SU-DHL-6 (cell line): Measurements from ENCODE around the gene UROS.

ENCODE experiments used
- H2AFZ ChIP-seq: fragments of 200-600 bp; sonication (generic); 2 replicates; pipeline ENCODE4 v1.6.1; 2014; ENCODE audit warnings: low read depth, mild to moderate bottlenecking, moderate library complexity, mixed read lengths, antibody characterized with exemption, low read length; ENCODE audit not compliant: severe bottlenecking
- H3F3A ChIP-seq: fragments of 200-600 bp; shearing (Covaris generic); 2 replicates; pipeline ENCODE4 v1.6.0; 2016; ENCODE audit warnings: antibody characterized with exemption, mild to moderate bottlenecking; ENCODE audit not compliant: insufficient read depth
- H3K27ac ChIP-seq: fragments of 200-600 bp; sonication (generic); 2 replicates; pipeline ENCODE4 v1.5.1; 2016; ENCODE audit warnings: low read depth, mild to moderate bottlenecking, low read length, moderate library complexity, mixed read lengths
- H3K27me3 ChIP-seq: fragments of 200-600 bp; sonication (generic), shearing (Covaris generic); 2 replicates; pipeline ENCODE4 v1.6.0; 2014; ENCODE audit warnings: mild to moderate bottlenecking, low read length
- H3K36me3 ChIP-seq: fragments of 200-600 bp; sonication (generic); 2 replicates; pipeline ENCODE4 v1.6.1; 2014; ENCODE audit warnings: mild to moderate bottlenecking, low read length, mixed read lengths
- H3K4me2 ChIP-seq: fragments of 300-600, 200-600 bp; shearing (Covaris generic), sonication (generic); 2 replicates; pipeline ENCODE4 v1.6.0; 2014; ENCODE audit warnings: low read length, low read depth, mild to moderate bottlenecking; ENCODE audit not compliant: poor library complexity, severe bottlenecking
- H3K4me3 ChIP-seq: fragments of 200-600 bp; sonication (generic); 2 replicates; pipeline ENCODE4 v1.5.1; 2014; ENCODE audit warnings: antibody characterized with exemption, low read length, mild to moderate bottlenecking, mixed read lengths; ENCODE audit not compliant: insufficient read depth, poor library complexity, severe bottlenecking
- H3K79me2 ChIP-seq: fragments of 200-600 bp; sonication (generic); 2 replicates; pipeline ENCODE4 v1.6.1; 2014; ENCODE audit warnings: mild to moderate bottlenecking, low read length, moderate library complexity; ENCODE audit not compliant: insufficient read depth
- H3K9ac ChIP-seq: fragments of 200-600 bp; sonication (generic); 2 replicates; pipeline ENCODE4 v1.7.0; 2014; ENCODE audit warnings: mild to moderate bottlenecking, low read length
- H3K9me2 ChIP-seq: fragments of 200-600 bp; sonication (generic); replicated peaks from 2 replicates; pipeline ENCODE4 v1.6.1; 2014; ENCODE audit warnings: low read length; ENCODE audit not compliant: insufficient read depth
- H3K9me3 ChIP-seq: fragments of 200-600 bp; sonication (generic); 2 replicates; pipeline ENCODE4 v1.6.1; 2014; ENCODE audit warnings: low read length, mixed read lengths; ENCODE audit not compliant: insufficient read depth
- H4K20me1 ChIP-seq: fragments of 200-600 bp; sonication (generic); 2 replicates; pipeline ENCODE4 v1.6.1; 2014; ENCODE audit warnings: low read depth, mild to moderate bottlenecking, antibody characterized with exemption, low read length, moderate library complexity, mixed read lengths
- EZH2phosphoT487 ChIP-seq: fragments of 200-600 bp; sonication (generic), shearing (Covaris generic); conservative IDR thresholded peaks from 2 replicates; pipeline ENCODE4 v1.6.1; 2018; ENCODE audit warnings: mild to moderate bottlenecking, antibody characterized with exemption, low read length, moderate library complexity, mixed read lengths
- TF ChIP-seq, protein P1 (sequence below): fragments of 200-600 bp; sonication (generic); IDR thresholded peaks from one replicate; pipeline ENCODE4 v1.5.1; 2017; ENCODE audit warnings: antibody characterized with exemption, mild to moderate bottlenecking, low read length, moderate library complexity; ENCODE audit not compliant: insufficient read depth, poor library complexity, severe bottlenecking

Gene UROS

DNA sequence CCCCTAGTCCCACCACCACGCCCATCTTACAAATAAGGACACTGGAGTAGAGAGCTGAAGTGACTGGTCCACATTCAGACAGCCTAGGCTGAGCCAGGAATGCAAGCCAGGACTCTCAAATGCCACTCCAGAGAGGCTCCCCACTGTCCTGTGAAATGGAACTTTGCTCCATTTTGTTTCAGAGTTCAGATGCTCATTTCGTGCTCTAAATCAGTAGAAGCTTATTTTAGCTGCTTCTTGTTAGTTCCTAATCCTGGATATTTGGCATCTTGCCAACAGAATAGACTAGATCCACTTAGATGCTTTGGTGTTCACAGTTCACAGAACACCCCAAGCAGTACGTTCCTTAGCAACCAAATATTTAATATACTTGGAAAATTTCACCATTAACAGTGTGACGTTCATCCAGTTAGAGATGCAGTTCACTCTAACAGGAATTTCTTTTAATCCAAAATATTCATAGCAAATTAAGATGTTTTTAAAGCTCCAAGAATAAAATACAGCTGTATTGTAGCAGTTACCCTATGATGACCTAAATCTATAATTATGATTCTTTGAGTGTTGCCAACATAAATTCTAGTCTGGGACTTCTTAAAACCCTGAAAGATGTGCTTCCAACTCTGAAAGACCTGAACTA, 54.7 kb downstream of the UROS start:
- H3K9me3 ChIP-seq = no peaks in the 10 kb centered on the region
- no peaks in the 10 kb centered on the region for H3K27me3 ChIP-seq
- no peak overlapping the region for H2AFZ ChIP-seq
- peaks cover 9% of the 10 kb centered on the region for H3K36me3 ChIP-seq
- no peak for TF ChIP-seq EZH2phosphoT487
- TF ChIP-seq, protein P1, sequence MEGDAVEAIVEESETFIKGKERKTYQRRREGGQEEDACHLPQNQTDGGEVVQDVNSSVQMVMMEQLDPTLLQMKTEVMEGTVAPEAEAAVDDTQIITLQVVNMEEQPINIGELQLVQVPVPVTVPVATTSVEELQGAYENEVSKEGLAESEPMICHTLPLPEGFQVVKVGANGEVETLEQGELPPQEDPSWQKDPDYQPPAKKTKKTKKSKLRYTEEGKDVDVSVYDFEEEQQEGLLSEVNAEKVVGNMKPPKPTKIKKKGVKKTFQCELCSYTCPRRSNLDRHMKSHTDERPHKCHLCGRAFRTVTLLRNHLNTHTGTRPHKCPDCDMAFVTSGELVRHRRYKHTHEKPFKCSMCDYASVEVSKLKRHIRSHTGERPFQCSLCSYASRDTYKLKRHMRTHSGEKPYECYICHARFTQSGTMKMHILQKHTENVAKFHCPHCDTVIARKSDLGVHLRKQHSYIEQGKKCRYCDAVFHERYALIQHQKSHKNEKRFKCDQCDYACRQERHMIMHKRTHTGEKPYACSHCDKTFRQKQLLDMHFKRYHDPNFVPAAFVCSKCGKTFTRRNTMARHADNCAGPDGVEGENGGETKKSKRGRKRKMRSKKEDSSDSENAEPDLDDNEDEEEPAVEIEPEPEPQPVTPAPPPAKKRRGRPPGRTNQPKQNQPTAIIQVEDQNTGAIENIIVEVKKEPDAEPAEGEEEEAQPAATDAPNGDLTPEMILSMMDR = no peak
- H3K9ac ChIP-seq = no peak overlapping the region
- no peaks in the 10 kb centered on the region for H3F3A ChIP-seq
- no peak overlapping the region for H3K4me3 ChIP-seq
- H3K79me2 ChIP-seq = no peaks in the 10 kb centered on the region
- no peaks in the 10 kb centered on the region for H4K20me1 ChIP-seq
- H3K4me2 ChIP-seq = no peak overlapping the region
- H3K9me2 ChIP-seq = no peaks in the 10 kb centered on the region
- H3K27ac ChIP-seq = no peak overlapping the region

DNA sequence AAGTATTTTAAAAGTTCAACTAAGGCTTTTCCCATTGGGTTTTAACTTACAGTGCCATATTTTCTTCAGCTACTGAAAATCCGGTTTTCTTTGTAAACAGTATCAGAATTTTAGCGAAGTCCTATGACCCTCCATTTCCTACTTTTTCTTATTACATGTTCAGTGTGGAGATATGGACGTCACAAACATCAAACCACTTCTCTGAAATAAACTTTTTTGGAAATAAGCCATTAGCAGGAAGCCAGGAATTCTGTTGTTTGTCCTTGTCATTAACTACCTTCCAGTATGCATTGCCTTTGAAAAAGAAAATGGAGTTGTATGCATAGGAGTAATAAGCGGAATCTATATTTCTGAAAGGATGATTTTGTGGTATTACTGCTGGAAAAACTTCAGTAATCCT, 56.5 kb downstream of the UROS start:
- Histone ChIP-seq H3F3A (no peaks in the 10 kb centered on the region), H3K9me3 (no peaks in the 10 kb centered on the region), H3K4me2 (no peak overlapping the region), H3K9me2 (no peaks in the 10 kb centered on the region), H4K20me1 (no peaks in the 10 kb centered on the region), H3K79me2 (no peaks in the 10 kb centered on the region), H3K36me3 (peaks cover 24% of the 10 kb centered on the region), H3K27ac (no peak overlapping the region), H2AFZ (no peak overlapping the region), H3K9ac (no peak overlapping the region), H3K27me3 (no peaks in the 10 kb centered on the region), H3K4me3 (no peak overlapping the region)
- no peak for TF ChIP-seq EZH2phosphoT487
- TF ChIP-seq, protein P1 = no peak

DNA sequence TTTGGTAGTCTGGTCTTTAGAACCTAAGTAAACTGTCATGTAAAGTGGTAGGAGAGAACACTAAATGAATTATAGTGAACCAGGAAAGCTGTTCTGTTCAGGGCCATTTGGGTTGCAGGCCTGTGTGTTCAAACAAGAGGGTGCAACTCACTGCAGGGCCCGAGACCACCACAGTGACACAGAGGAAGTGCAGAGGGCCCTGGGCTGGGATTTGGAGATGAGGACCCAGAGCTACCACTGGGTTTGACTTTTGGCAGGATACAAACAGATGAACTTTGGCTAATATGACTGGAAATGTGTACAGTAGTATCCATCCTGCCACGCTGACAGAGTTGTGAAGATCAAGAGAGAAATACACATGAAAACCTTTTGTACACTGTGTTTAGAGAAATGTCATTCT, 57.2 kb downstream of the UROS start:
- no peaks in the 10 kb centered on the region for H3F3A ChIP-seq
- H3K4me2 ChIP-seq = no peak overlapping the region
- no peak overlapping the region for H3K27ac ChIP-seq
- H3K36me3 ChIP-seq = peaks cover 31% of the 10 kb centered on the region
- no peak for TF ChIP-seq EZH2phosphoT487
- TF ChIP-seq, protein P1 = no peak
- no peaks in the 10 kb centered on the region for H3K9me3 ChIP-seq
- no peak overlapping the region for H3K9ac ChIP-seq
- no peaks in the 10 kb centered on the region for H3K27me3 ChIP-seq
- H4K20me1 ChIP-seq = no peaks in the 10 kb centered on the region
- H3K9me2 ChIP-seq = no peaks in the 10 kb centered on the region
- H2AFZ ChIP-seq = no peak overlapping the region
- H3K4me3 ChIP-seq = no peak overlapping the region
- no peaks in the 10 kb centered on the region for H3K79me2 ChIP-seq
